SKM-1 (cell line): Measurements from ENCODE around the gene PTPRA.
"Not testable (repeated sequence)": the region's sequence is repeated elsewhere in the genome, so short reads cannot be mapped to it uniquely, and the experiment has no call there.

Source experiments
- DNase-seq: peaks from one replicate; lab custom pipeline; 2025; ENCODE audit not compliant: unreplicated experiment; lab: John Stamatoyannopoulos, UW

PTPRA gene

GRCh38 chr20:2873010-2873746, at the start of gene PTPRA:
TSS of gene PTPRA (plus strand) at chr20:2873481. CDS start at chr20:2964278, 90,797 bp downstream.
- peak; percentile 36 for DNase-seq

- DNase-seq: no peak
Observed at GRCh38 chr20:2825761-2826160, 47.5 kb upstream of the PTPRA start.

- DNase-seq: no peak
Observed at GRCh38 chr20:2826655-2827054, 46.6 kb upstream of the PTPRA start.

- no peak for DNase-seq
Observed at GRCh38 chr20:2829376-2829775, 43.9 kb upstream of the PTPRA start.

- not testable (repeated sequence) for DNase-seq
Observed at GRCh38 chr20:2831206-2831605, 42.1 kb upstream of the PTPRA start.

- no peak for DNase-seq
Observed at GRCh38 chr20:2833761-2834160, 39.5 kb upstream of the PTPRA start.

GRCh38 chr20:2834401-2835110, 38.7 kb upstream of the PTPRA start:
- DNase-seq: no peak

- no peak for DNase-seq
Observed at GRCh38 chr20:2835331-2835796, 37.9 kb upstream of the PTPRA start.

GRCh38 chr20:2836035-2836434, 37.2 kb upstream of the PTPRA start:
- DNase-seq: no peak

GRCh38 chr20:2837221-2837960, 35.9 kb upstream of the PTPRA start:
- DNase-seq: no peak

GRCh38 chr20:2838170-2838797, 35.0 kb upstream of the PTPRA start:
- no peak for DNase-seq

- DNase-seq: no peak
Observed at GRCh38 chr20:2838847-2839671, 34.2 kb upstream of the PTPRA start.

GRCh38 chr20:2839732-2840137, 33.5 kb upstream of the PTPRA start:
- no peak for DNase-seq

GRCh38 chr20:2840138-2840966, 32.9 kb upstream of the PTPRA start, which contains the start of the genes PCED1A and VPS16:
TSS of gene PCED1A (minus strand) at chr20:2840655. CDS start at chr20:2839912, 743 bp downstream.
TSS of gene VPS16 (plus strand) at chr20:2840745. CDS start at chr20:2840775, 30 bp downstream.
- peak; percentile 7 for DNase-seq

GRCh38 chr20:2840967-2841531, 32.2 kb upstream of the PTPRA start:
- no peak for DNase-seq

- DNase-seq: no peak
Observed at GRCh38 chr20:2845607-2846006, 27.7 kb upstream of the PTPRA start.

- no peak for DNase-seq
Observed at GRCh38 chr20:2846698-2847097, 26.6 kb upstream of the PTPRA start.

- no peak for DNase-seq
Observed at GRCh38 chr20:2847802-2848201, 25.5 kb upstream of the PTPRA start.

GRCh38 chr20:2849529-2849928, 23.8 kb upstream of the PTPRA start:
- DNase-seq: no peak
